Suprapubic skin (tissue), 4 donors: ENCODE data around the gene CEP192. TPM values are rescaled to one million over a fixed set of nuclear protein-coding genes. Genes with fewer than 3 reads are reported as not detected.

Source experiments
- DNase-seq, 2 donors: peaks; one replicate each; pipeline ENCODE4 v3.0.0-alpha.2; 2019; ENCODE audit warnings: low spot score in 2 of 2
- H3K27ac ChIP-seq: fragments of 200-600 bp; sonication (generic); one replicate; pipeline ENCODE4 v1.5.1; 2019
- H3K27me3 ChIP-seq: fragments of 200-600 bp; sonication (generic); one replicate; pipeline ENCODE4 v1.5.1; 2019
- H3K36me3 ChIP-seq: fragments of 200-600 bp; sonication (generic); one replicate; pipeline ENCODE4 v1.5.1; 2019
- H3K4me1 ChIP-seq: fragments of 200-600 bp; sonication (generic); one replicate; pipeline ENCODE4 v1.5.1; 2019
- H3K4me3 ChIP-seq: fragments of 200-600 bp; sonication (generic); one replicate; pipeline ENCODE4 v1.5.1; 2019; ENCODE audit warnings: mild to moderate bottlenecking
- H3K9me3 ChIP-seq: fragments of 200-600 bp; sonication (generic); one replicate; pipeline ENCODE4 v1.5.1; 2019
- EP300 ChIP-seq: sonication (generic); formaldehyde crosslinking; IDR thresholded peaks from one replicate; pipeline ENCODE4 v1.6.1; 2017; ENCODE audit warnings: antibody characterized with exemption
- POLR2A ChIP-seq, 2 donors: fragments of 450-650 bp; IDR thresholded peaks; one replicate each; pipeline ENCODE4 v1.6.1; 2017; ENCODE audit warnings: antibody characterized with exemption in 2 of 2, mild to moderate bottlenecking in 2 of 2, moderate library complexity in 2 of 2
- POLR2AphosphoS5 ChIP-seq, 3 donors: sonication (generic); formaldehyde crosslinking; IDR thresholded peaks; one replicate each; pipeline ENCODE4 v1.6.1; 2017; ENCODE audit warnings: antibody characterized with exemption in 3 of 3
- WGBS: methylation state at CpG from one replicate; pipeline ENCODE4 v1.1.5; 2018; 5-methylcytosine and 5-hydroxymethylcytosine counted together
- total RNA-seq, 4 donors: library from RNA; depleted of rRNA; stranded (reverse); fragments of >200 nt; gene quantifications; one replicate each; pipeline ENCODE4 v1.1.0, GENCODE V29; 2016
- TF ChIP-seq, protein P1 (sequence below), 2 donors: fragments of 200-600 bp in 1 of 2; fragments of 450-650 bp in 1 of 2; sonication (generic) in 1 of 2; IDR thresholded peaks; one replicate each; pipeline ENCODE4 v1.5.1; 2016 to 2019; ENCODE audit warnings: antibody characterized with exemption in 2 of 2, mild to moderate bottlenecking in 1 of 2, moderate library complexity in 1 of 2

The CEP192 gene
- total RNA-seq, 4 donors from 2014 or later: 13.0 to 30.4 (median 18.8) TPM

DNA sequence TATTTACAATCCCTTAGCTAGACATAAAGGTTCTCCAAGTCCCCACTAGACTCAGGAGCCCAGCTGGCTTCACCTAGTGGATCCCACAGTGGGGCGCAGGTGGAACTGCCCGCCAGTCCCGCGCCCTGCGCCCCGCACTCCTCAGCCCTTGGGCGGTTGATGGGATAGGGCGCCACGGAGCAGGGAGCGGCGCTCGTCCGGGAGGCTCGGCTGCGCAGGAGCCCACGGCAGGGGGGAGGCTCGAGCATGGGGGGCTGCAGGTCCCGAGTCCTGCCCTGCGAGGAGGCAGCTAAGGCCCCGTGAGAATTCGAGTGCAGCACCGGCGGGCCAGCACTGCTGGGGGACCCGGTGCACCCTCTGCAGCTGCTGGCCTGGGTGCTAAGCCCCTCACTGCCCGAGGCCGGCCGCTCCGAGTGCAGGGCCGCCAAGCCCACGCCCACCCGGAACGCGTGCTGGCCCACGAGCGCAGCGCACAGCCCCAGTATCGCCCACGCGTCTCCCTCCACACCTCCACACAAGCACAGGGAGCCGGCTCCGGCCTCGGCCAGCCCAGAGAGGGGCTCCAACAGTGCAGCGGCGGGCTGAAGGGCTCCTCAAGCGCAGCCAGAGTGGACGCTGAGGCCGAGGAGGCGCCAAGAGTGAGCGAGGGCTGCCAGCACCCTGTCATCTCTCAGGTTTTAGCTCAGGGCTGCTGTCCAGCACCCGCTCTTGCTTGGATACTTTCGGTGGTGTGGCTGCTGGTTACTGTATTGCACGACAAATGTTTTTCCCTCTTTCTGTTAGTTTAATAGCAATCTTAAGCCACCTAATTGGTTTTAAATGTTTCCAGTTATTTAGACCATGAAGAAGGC lies 143.6 kb downstream of the CEP192 start:
- H3K36me3 ChIP-seq: no peaks in the 10 kb centered on the region

DNA sequence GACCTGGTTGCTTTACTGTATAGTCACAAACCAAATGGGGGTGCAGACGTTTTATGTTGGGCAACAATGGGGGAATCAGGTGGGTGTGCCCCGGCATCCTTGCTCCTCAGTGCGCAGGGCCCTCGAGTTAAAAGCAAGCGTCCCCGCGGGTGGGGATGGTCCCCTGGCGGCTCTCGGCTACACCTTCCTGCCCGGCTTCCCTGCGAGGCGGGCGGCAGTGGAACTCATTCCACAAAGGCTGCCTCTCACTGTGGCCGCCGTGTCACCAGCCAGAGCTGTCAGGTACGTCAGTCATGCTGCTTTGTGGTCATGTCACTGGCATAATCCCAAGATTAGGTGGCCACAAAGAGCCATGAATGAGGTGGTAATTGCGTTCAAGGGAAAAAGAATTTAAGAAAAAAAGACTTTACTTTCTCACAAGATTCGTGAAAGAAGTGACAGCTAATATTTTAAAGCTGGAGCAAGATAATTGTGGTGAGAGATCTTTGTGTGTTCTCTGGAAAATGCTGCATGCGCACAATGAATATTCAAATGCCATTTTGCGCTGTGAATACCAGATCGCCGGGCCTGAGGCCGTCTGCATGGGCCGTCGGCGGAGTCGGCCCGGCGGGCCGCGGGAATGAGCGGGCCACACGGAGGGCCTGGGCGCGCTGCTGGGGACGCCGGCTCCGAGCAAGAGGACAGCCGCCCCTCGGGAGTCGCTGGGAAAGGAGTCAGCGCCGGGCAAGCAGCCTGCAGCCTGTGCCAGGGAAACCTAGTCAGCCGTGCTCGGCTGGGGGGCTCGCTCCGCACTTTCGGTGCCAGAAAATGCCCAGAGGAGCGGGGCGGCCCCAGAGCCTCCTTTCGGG lies 145.1 kb downstream of the CEP192 start:
- Histone ChIP-seq H3K27me3 (peaks cover 8% of the 10 kb centered on the region), H3K36me3 (no peaks in the 10 kb centered on the region), H3K9me3 (no peaks in the 10 kb centered on the region), H3K4me1 (peaks cover 17% of the 10 kb centered on the region), H3K27ac (no peak overlapping the region), H3K4me3 (peak overlapping the region; percentile 61)
- WGBS: 39% methylated on average over 34 of the region's 51 CpGs
- TF ChIP-seq POLR2A (IDR thresholded peaks at IDR 0.05) (no peak), POLR2AphosphoS5 (IDR thresholded peaks at IDR 0.05) (no peak), EP300 (no peak)
- TF ChIP-seq, protein P1, sequence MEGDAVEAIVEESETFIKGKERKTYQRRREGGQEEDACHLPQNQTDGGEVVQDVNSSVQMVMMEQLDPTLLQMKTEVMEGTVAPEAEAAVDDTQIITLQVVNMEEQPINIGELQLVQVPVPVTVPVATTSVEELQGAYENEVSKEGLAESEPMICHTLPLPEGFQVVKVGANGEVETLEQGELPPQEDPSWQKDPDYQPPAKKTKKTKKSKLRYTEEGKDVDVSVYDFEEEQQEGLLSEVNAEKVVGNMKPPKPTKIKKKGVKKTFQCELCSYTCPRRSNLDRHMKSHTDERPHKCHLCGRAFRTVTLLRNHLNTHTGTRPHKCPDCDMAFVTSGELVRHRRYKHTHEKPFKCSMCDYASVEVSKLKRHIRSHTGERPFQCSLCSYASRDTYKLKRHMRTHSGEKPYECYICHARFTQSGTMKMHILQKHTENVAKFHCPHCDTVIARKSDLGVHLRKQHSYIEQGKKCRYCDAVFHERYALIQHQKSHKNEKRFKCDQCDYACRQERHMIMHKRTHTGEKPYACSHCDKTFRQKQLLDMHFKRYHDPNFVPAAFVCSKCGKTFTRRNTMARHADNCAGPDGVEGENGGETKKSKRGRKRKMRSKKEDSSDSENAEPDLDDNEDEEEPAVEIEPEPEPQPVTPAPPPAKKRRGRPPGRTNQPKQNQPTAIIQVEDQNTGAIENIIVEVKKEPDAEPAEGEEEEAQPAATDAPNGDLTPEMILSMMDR (IDR thresholded peaks at IDR 0.05): no peak
- DNase-seq: no peak

More for the DNA sequence above, 143.6 kb downstream of the CEP192 start:
- H3K9me3 ChIP-seq: no peaks in the 10 kb centered on the region
- peaks cover 8% of the 10 kb centered on the region for H3K27me3 ChIP-seq
- no peak for DNase-seq
- TF ChIP-seq POLR2A (IDR thresholded peaks at IDR 0.05): no peak
- TF ChIP-seq EP300: no peak
- H3K4me3 ChIP-seq: no peak overlapping the region
- H3K27ac ChIP-seq: no peak overlapping the region
- WGBS: 96% methylated on average over 32 of the region's 52 CpGs
- peaks cover 17% of the 10 kb centered on the region for H3K4me1 ChIP-seq

DNA sequence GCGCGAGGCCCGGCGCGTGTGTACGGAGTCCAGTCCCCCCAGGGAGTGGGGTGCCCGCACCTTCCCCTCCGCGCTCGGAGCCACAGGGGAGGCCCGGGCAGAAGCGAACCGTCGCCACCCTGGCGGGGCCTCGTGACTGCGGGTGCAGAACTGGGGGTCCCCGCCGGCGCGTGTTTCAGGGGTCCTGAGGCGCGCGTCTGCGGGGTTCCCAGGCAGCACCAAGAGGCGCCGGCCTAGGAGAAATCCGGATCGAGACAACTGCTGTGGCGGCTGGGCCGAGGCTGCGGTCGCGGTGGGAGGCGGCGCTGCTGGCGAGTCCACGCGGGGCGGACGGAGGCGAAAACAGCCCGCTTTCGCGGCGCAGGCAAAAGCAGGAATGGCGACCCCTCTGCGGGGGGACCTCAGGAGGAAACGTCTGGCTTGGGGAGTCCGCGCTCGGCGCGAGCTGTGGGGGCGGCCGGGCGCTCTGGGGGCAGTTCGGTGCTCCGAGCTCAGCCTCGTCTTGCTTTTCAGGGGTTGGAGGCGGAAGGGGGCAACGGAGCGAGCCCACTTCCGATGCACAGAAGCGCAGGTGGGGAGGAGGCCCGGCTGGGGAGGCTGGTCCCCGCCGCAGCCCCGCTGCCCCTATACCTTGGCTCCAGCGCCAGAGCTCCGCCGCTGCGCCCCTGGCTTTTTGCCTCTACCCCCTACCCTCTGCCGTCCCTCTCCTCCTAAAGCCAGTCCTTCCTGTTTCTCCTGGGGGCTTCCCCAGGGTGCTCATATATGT lies 145.9 kb downstream of the CEP192 start:
- no peaks in the 10 kb centered on the region for H3K9me3 ChIP-seq
- H3K27ac ChIP-seq: peak overlapping the region; percentile 4
- H3K27me3 ChIP-seq: peaks cover 8% of the 10 kb centered on the region
- no peak for TF ChIP-seq POLR2AphosphoS5 (IDR thresholded peaks at IDR 0.05)
- TF ChIP-seq, protein P1 (IDR thresholded peaks at IDR 0.05): no peak
- TF ChIP-seq POLR2A (IDR thresholded peaks at IDR 0.05): no peak
- TF ChIP-seq EP300: no peak
- WGBS: 0% methylated on average over 29 of the region's 74 CpGs
- H3K4me1 ChIP-seq: peaks cover 17% of the 10 kb centered on the region
- peak overlapping the region; percentile 61 for H3K4me3 ChIP-seq
- H3K36me3 ChIP-seq: no peaks in the 10 kb centered on the region
- no peak for DNase-seq

DNA sequence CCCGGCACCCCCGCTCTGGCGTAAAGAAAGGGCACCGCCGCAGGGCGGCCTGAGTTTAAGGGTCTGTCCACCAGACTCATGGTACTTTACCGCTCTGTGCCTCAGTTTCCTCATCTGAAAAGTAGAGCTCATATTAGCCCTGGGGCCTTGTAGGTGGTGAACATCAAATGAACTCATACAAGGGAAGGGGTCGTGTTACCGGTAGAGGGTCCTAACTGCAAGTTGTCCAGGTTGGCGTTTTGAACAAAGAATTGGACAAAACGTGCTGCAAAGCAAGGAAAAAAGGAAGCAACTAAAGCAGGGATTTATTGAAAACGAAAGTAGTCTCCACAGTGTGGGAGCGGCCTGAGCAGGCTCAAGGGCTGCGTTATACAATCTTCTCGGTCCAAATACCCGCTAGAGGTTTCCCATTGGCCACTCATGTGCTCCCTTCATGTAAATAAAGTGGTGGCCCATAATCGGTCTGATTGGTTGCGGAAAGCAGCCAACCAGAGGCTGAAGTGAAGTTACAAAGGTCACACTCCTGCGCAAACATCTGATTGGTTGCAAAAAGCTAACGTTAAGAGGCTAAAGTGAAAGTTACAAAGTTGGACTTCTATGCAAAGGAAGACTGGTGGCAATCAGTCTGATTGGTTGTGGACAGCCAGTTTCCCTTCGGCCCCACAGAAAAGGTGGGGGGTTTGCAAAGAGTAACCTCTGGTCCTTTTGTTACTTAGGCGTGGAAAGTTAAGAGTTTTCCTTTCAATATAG lies 146.7 kb downstream of the CEP192 start:
- Histone ChIP-seq H3K9me3 (no peaks in the 10 kb centered on the region), H3K36me3 (no peaks in the 10 kb centered on the region), H3K27me3 (peaks cover 8% of the 10 kb centered on the region), H3K27ac (peak overlapping the region; percentile 4), H3K4me1 (peaks cover 17% of the 10 kb centered on the region), H3K4me3 (peak overlapping the region; percentile 61)
- DNase-seq: no peak
- TF ChIP-seq, protein P1 (IDR thresholded peaks at IDR 0.05): no peak
- TF ChIP-seq POLR2AphosphoS5 (IDR thresholded peaks at IDR 0.05) (no peak), POLR2A (IDR thresholded peaks at IDR 0.05) (no peak), EP300 (no peak)
- 60% methylated on average over 22 of the region's 22 CpGs for WGBS
